ENCODE measurements around the gene LEKR1.

DNA sequence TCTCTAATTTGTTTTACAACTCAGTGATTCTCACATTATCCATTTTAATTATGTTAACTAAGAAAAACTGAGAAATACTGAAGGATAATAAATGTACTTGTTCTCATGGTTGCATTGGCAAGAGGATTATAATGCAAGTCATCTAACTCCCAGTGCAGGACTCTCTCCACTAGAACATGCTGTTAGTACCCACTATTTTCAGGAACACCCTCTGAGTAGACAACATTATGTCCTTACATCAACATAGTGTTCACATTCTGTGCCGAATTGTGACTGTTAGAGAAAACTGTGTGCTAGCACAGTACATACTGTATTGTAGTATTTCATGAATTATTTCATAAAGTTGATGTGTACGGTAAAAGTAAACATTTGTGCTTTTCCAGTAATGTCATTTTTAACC is 80.1 kb downstream of the LEKR1 start:
- no peak for TF ChIP-seq GATA2 (IDR thresholded peaks at IDR 0.05; ENCODE audit: insufficient read depth, insufficient read length, low read depth, low read length)
- TF ChIP-seq, protein P1, sequence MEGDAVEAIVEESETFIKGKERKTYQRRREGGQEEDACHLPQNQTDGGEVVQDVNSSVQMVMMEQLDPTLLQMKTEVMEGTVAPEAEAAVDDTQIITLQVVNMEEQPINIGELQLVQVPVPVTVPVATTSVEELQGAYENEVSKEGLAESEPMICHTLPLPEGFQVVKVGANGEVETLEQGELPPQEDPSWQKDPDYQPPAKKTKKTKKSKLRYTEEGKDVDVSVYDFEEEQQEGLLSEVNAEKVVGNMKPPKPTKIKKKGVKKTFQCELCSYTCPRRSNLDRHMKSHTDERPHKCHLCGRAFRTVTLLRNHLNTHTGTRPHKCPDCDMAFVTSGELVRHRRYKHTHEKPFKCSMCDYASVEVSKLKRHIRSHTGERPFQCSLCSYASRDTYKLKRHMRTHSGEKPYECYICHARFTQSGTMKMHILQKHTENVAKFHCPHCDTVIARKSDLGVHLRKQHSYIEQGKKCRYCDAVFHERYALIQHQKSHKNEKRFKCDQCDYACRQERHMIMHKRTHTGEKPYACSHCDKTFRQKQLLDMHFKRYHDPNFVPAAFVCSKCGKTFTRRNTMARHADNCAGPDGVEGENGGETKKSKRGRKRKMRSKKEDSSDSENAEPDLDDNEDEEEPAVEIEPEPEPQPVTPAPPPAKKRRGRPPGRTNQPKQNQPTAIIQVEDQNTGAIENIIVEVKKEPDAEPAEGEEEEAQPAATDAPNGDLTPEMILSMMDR (IDR thresholded peaks at IDR 0.05; ENCODE audit: extremely low read depth in 1 of 2, insufficient read depth in 1 of 2, low read depth in 1 of 2, low read length in 2 of 2): no peak
- TF ChIP-seq, protein P2, sequence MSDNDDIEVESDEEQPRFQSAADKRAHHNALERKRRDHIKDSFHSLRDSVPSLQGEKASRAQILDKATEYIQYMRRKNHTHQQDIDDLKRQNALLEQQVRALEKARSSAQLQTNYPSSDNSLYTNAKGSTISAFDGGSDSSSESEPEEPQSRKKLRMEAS (IDR thresholded peaks at IDR 0.05; ENCODE audit: insufficient read depth, insufficient read length): no peak
- no peak for TF ChIP-seq POLR2A (IDR thresholded peaks at IDR 0.05; ENCODE audit: low read depth, low read length)
- TF ChIP-seq FOS (IDR thresholded peaks at IDR 0.05; ENCODE audit: borderline replicate concordance, insufficient read depth, low read length): no peak
- TF ChIP-seq EZH2 (IDR thresholded peaks at IDR 0.05; ENCODE audit: borderline replicate concordance, low read depth, low read length, severe bottlenecking): no peak
- TF ChIP-seq POLR2AphosphoS5 (IDR thresholded peaks at IDR 0.05; ENCODE audit: insufficient read depth, low read depth, low read length): no peak
- no peak for TF ChIP-seq MYC (IDR thresholded peaks at IDR 0.05; ENCODE audit: low read depth, low read length)

Measured in endothelial cell of umbilical vein (primary cell).